Skin epidermis (tissue), 12 donors: ENCODE measurements around the gene CCDC141.

ENCODE experiments used
- H3K27ac ChIP-seq, 21 experiments: fragments of 200-600 bp; sonication (generic) in 11 of 21; one replicate each; pipeline ENCODE4 v1.5.0; 2020; ENCODE audit warnings: mild to moderate bottlenecking in 3 of 21, inconsistent platforms in 2 of 21, moderate library complexity in 2 of 21
- H3K4me3 ChIP-seq, 7 experiments: fragments of 200-600 bp; sonication (generic) in 2 of 7; one replicate each; pipeline ENCODE4 v1.5.0; 2020; ENCODE audit warnings: inconsistent platforms in 2 of 7, mild to moderate bottlenecking in 2 of 7, moderate library complexity in 1 of 7

The CCDC141 gene

DNA sequence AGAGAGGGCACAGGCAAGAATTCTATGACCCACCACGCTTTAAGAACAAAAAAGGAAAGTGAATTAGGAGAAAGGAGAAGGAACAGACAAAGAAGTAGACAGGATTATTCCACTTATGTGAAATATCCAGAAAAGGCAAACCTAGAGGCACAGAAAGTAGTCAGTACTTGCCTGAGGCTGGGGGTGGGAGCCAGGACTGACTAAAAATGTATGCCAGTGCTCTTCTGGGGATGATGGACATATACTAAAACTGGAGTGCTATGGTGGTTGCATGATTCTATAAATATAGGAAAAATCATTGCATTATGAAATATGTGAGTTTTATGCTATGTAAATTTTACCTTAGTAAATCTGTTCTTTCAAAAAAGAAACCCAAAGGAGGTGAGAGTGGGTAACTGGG is 168.9 kb downstream of the CCDC141 start:
- H3K27ac ChIP-seq: no peak overlapping the region
- H3K4me3 ChIP-seq: no peak overlapping the region

- no peak overlapping the region for H3K27ac ChIP-seq
Observed at GRCh38 chr2:178880257-178880656, 169.7 kb downstream of the CCDC141 start.

DNA sequence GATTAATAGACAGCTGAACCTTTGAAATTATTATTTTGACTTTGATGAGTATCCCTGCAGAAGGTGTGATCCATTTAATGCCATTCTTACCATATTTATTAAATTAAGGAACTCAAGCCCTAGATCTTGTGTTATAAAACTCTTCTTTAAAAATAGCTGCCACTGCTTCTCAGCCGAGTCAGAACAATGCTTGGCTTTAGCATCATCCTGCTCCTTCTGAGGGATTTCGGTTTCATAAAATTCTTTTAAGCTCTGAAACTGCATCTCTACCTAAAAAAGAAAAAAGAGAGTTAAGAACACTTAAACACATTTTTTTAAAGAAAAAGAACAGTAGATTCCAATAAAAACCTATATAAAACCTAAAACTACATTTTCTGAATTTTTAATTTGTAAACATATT is 172.1 kb downstream of the CCDC141 start:
- Histone ChIP-seq H3K27ac (no peak overlapping the region), H3K4me3 (no peak overlapping the region)

More at GRCh38 chr2:178880257-178880656, 169.7 kb downstream of the CCDC141 start:
- H3K4me3 ChIP-seq: no peak overlapping the region

DNA sequence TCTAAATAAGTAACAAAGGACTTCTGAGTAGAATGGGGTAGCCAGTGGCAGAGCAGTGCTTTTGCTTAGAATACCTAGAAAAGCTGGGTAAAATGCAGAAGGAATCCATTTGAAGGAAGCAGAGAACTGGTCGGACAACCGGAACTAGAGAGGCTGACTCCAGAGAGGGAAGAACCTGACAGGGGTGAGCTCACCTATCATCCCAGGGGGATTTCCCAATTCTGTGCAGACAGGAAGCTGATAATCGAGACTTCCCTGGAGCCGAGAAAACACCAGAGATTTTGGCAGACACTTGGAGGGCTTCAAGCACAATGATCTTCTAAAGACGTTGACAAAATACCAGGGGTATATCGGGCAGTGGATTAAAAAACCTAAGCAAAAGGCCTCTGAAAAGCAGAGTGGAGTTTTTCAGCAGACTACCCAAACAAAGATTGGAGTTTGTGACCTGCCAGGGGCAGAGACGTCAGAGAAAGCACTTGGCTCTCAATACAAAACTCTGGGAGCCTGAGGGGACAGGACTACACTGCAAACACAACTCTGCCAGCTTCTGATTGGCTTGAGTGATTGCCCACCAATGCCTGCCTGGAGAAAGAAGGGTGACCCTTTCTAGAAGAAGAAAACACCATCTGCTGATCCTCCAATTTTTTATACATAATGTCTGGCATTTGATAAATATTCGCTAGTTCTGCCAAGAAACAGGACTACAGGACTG is 175.3 kb downstream of the CCDC141 start:
- H3K27ac ChIP-seq: no peak overlapping the region
- no peak overlapping the region for H3K4me3 ChIP-seq

- Histone ChIP-seq H3K27ac (no peak overlapping the region), H3K4me3 (no peak overlapping the region)
Observed at GRCh38 chr2:178873912-178874311, 176.0 kb downstream of the CCDC141 start.

- Histone ChIP-seq H3K4me3 (no peak overlapping the region), H3K27ac (no peak overlapping the region)
Observed at GRCh38 chr2:178871536-178871935, 178.4 kb downstream of the CCDC141 start.

DNA sequence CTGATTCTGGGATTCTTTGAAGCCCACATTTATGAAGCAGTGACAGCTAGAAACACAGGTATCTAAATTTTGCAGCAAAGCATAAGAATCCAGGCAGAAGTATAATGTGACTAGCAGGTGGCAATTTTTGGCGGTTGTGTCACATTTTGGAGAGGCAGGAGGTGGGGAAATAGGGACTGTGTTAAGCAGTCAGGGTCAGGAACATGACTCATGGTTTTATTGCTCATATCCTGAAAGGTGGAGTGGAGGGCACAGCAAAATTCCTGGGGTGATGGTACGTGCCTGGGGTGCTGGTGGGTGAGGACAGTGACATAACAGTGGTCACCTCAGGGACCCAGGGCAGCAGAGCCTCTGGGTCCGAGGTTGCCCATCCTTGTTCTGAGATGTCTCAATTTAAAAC is 179.2 kb downstream of the CCDC141 start:
- Histone ChIP-seq H3K4me3 (no peak overlapping the region), H3K27ac (no peak overlapping the region)

DNA sequence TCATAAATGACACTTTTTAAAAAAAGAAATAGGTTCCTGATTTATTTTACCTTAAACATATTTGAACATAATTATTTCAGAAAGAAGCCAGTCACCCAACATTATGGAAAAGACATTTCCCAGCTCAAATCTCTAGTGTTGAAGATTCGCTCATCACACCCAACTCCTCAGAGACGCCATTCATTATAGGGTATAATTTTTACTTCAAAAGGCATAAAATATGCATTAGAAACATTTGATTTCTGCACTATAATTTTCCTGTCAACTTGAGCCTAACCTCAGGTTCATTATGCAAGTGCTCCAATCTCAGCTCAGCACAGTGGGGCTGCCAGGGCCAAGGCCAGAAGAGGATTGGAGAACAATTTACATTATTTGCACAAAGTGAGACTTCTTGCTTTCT is 183.9 kb downstream of the CCDC141 start:
- Histone ChIP-seq H3K27ac (no peak overlapping the region), H3K4me3 (no peak overlapping the region)

DNA sequence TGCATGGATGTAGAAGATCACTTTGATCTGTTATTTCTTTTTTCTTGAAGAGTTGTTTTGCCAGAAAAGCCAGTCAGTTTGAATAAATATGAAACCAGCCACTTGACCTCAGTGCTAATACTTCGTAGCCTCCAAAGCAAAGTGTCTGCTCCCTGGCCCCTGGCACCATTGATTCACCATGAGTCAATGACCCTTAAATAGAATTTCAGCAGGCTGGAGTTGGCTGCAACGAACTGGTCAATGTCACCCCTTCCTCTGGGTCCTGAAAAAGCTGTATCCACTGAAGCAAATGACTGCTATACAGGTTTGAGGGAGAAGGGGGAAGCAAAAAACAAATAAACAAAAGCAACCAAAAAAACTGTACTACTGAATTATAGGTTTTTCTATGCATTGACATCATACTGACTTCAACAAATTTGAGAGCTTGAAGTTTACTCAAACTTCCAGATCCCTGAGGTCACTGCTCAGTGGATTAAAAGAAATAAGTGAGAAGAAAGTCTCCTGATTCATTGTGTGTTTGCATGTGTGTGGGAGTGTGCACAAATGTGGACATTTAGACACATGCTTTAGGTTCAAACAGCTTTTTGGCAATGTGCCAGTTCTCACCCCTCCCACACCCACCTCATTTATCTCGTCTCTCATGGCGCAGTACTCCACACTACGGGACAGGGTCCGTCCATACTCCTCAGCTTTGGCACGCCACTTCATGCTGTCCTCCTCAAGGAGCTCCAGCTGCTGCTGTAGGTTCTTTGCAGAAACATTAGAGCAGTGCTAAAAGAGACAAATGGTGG is 184.6 kb downstream of the CCDC141 start:
- Histone ChIP-seq H3K4me3 (no peak overlapping the region), H3K27ac (no peak overlapping the region)

DNA sequence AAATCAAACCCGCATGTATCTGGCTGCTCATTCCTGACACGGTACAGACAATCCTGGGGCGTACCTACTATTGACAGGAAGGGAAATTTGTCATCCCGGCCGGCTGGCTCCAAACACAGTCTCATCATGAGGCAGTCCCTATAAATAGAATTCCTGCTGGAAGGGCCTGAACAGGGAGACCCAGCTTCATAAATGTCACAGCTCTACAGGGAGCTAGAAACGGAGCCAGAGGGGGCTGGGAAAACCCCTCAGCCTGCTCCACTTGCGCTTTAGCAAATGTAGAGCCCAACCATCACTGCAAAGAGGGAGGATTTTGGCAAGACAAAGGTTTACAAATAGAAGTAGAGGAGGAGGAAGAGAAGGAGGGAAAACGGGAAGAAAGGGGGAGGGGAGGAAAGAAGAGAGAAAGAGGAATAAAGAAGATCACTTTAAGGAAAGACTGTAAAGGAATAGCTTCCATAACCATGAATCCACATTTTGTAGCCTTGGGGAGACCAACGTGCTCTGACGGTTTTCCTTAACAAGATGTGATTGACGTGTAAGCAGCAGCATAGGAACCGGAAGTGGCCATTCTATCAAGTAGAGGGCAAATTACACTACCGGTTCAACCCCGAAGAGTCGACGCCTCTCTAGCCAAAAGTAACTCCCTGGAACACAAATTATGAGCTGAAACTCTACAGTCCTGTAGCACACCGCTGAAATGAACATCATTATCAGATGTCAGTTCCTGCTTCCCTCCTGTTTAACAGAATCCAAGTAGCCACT is 185.9 kb downstream of the CCDC141 start:
- H3K4me3 ChIP-seq: no peak overlapping the region
- peak overlapping the region in 8 of 21 experiments; percentile 0 to 35 (median 20) for H3K27ac ChIP-seq

DNA sequence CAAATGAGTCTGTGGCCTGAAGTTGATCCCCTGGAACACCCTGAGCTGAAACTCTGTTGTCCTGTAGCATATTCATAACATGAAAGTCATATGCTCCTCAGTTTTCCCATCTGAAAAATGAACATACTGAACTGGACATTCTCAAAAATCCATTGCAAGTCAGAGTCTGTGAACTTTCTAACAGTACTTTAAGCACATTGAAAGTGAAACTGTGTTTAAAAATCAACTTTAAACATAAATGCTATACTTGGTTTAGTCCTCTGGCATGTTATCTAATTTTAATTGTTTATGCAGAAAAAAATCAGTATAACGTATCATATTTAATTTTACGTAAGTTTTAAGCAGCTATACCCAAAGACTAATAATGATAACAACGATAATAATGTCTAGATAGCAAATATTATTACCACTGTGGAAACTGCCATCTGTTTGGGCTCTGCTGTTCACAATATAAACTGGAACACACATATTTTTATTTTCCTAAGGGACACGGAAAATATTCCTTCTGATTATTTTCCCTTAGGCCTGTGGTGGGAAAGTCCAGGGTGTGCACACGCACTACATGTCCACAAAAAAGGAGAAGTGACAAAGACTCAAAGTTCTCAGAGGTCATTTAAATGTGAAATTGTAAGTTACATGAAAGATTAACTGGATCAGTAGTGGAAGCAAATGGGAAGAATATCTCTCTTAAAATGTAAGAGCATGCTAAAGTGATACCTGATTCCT is 186.6 kb downstream of the CCDC141 start:
- H3K27ac ChIP-seq: peak overlapping the region in 4 of 21 experiments; percentile 0 to 35 (median 17)
- H3K4me3 ChIP-seq: no peak overlapping the region

DNA sequence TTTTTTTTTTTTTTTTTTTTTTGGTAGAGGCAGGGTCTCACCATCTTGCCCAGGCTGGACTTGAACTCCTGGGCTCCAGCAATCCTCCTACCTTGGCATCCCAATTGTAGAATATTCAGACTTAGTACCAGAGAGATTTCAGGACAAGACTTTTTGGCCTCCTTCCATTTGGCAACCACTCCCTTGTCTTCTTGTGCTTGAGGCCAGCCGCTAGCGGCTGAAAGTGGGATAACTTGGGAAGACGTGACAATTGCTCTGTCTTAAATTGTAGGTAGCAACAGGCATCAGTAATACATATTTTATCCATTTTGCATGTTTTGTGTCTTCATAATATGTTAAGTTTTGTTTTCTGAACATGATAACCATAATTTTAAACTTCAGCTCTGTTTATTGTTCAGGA is 189.4 kb downstream of the CCDC141 start:
- H3K27ac ChIP-seq: no peak overlapping the region
- H3K4me3 ChIP-seq: no peak overlapping the region

- Histone ChIP-seq H3K4me3 (no peak overlapping the region), H3K27ac (no peak overlapping the region)
Observed at GRCh38 chr2:178859730-178860129, 190.2 kb downstream of the CCDC141 start.

GRCh38 chr2:178858896-178859625 is 190.9 kb downstream of the CCDC141 start:
- Histone ChIP-seq H3K27ac (no peak overlapping the region), H3K4me3 (no peak overlapping the region)

GRCh38 chr2:178855151-178855550 is 194.8 kb downstream of the CCDC141 start:
- no peak overlapping the region for H3K27ac ChIP-seq
- H3K4me3 ChIP-seq: no peak overlapping the region

- H3K27ac ChIP-seq: no peak overlapping the region
Observed at GRCh38 chr2:178848335-178848734, 201.6 kb downstream of the CCDC141 start.

GRCh38 chr2:178846458-178846802 is 203.5 kb downstream of the CCDC141 start:
- Histone ChIP-seq H3K27ac (no peak overlapping the region), H3K4me3 (no peak overlapping the region)

More at GRCh38 chr2:178848335-178848734, 201.6 kb downstream of the CCDC141 start:
- H3K4me3 ChIP-seq: no peak overlapping the region

DNA sequence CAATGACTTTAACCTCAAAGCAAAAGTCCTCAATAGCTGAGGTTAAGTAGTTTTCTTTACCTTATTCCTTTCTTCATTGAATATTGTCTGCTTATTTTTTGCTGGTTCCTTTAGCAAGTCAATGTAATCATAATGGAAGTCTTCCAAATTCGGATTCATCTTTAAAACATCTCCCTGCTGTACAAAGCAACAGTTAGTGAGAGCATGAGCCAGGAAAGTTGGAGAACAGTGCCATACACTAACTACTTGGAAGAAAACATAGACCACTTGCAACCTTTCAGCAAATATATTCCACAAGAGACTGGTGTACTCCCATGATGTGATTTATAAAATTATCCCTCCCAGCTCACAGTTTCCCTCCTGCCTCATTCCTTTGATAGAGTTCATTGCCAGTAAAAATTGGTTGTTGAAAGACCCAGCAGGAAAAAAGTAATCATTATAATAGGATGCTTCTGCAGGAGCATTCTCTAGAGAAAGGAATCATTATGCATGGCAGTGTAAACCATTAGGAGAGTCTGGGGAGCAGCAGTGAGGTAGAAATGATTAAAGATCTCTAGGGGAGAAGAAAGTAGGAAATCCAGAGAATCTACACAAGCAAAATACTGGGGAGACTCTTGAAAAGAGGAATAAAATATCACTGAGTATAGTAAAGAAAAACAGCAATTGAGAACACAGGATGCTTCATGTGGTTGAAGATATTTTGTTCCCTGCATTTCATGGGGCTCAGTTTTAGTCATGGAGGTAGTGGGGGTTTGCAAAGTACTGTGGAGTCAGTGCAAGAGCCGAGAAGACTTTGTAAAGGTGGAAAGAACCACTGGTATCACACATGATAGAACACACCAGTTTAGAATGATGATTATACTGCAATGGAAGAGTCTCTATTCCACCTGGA is 204.1 kb downstream of the CCDC141 start:
- Histone ChIP-seq H3K4me3 (no peak overlapping the region), H3K27ac (no peak overlapping the region)
